ENCODE data around the gene PRCC. TPM values are rescaled to one million over a fixed set of nuclear protein-coding genes. Genes with fewer than 3 reads are reported as not detected.

Gene PRCC
- total and polyA plus RNA-seq, 2 of the 13 experiments (the other 11 are each of a cell fraction or from before 2014, with no cell fraction given) = 24.2 to 40.5 TPM

- no peak for TF ChIP-seq ZBTB40 (IDR thresholded peaks at IDR 0.05)
- peak; percentile 42; the same call in 1 of the 2 replicates for TF ChIP-seq ZBTB40 (CRISPR knock-in tag; IDR thresholded peaks at IDR 0.05)
- no peak for TF ChIP-seq ZNF333 (CRISPR knock-in tag; IDR thresholded peaks at IDR 0.05; ENCODE audit: borderline replicate concordance)
- TF ChIP-seq, protein P1, sequence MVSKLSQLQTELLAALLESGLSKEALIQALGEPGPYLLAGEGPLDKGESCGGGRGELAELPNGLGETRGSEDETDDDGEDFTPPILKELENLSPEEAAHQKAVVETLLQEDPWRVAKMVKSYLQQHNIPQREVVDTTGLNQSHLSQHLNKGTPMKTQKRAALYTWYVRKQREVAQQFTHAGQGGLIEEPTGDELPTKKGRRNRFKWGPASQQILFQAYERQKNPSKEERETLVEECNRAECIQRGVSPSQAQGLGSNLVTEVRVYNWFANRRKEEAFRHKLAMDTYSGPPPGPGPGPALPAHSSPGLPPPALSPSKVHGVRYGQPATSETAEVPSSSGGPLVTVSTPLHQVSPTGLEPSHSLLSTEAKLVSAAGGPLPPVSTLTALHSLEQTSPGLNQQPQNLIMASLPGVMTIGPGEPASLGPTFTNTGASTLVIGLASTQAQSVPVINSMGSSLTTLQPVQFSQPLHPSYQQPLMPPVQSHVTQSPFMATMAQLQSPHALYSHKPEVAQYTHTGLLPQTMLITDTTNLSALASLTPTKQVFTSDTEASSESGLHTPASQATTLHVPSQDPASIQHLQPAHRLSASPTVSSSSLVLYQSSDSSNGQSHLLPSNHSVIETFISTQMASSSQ (IDR thresholded peaks at IDR 0.05; ENCODE audit: low read depth) = no peak
- TF ChIP-seq, protein P1 (CRISPR knock-in tag; IDR thresholded peaks at IDR 0.05; ENCODE audit: borderline replicate concordance) = peak; percentile 55; the same call in 1 of the 2 replicates
- no peak for TF ChIP-seq MATR3 (CRISPR knock-in tag; IDR thresholded peaks at IDR 0.05)
- peak; percentile 53; the same call in 1 of the 2 replicates for TF ChIP-seq ZNF431 (CRISPR knock-in tag; IDR thresholded peaks at IDR 0.05; ENCODE audit: borderline replicate concordance, low read depth)
- no peak; the same call in 1 of the 2 replicates for TF ChIP-seq AHR (CRISPR knock-in tag; IDR thresholded peaks at IDR 0.05)
- 0 out of 2 replicates have a peak, but pooled peaks have one; percentile 28 for TF ChIP-seq RARA (CRISPR knock-in tag; IDR thresholded peaks at IDR 0.05)
- peak; percentile 45; the same call in 1 of the 2 replicates for TF ChIP-seq CREM (IDR thresholded peaks at IDR 0.05)
- no peak for TF ChIP-seq CREM (CRISPR knock-in tag; IDR thresholded peaks at IDR 0.05)
- TF ChIP-seq ELF4 (CRISPR knock-in tag; IDR thresholded peaks at IDR 0.05; ENCODE audit: borderline replicate concordance) = no peak
- TF ChIP-seq, protein P2, sequence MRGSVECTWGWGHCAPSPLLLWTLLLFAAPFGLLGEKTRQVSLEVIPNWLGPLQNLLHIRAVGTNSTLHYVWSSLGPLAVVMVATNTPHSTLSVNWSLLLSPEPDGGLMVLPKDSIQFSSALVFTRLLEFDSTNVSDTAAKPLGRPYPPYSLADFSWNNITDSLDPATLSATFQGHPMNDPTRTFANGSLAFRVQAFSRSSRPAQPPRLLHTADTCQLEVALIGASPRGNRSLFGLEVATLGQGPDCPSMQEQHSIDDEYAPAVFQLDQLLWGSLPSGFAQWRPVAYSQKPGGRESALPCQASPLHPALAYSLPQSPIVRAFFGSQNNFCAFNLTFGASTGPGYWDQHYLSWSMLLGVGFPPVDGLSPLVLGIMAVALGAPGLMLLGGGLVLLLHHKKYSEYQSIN (CRISPR knock-in tag; IDR thresholded peaks at IDR 0.05; ENCODE audit: borderline replicate concordance) = no peak
- TF ChIP-seq NPAS2 (CRISPR knock-in tag; IDR thresholded peaks at IDR 0.05; ENCODE audit: borderline replicate concordance) = no peak
- no peak for TF ChIP-seq CENPX (CRISPR knock-in tag; IDR thresholded peaks at IDR 0.05)
These were observed 15.4 kb upstream of the PRCC start (continued) for GRCh38 chr1:156751757-156752481.
